IPS DF 4.7 (cell line): ENCODE measurements around the gene SAMD4A.

ENCODE experiments used
- DNase-seq: peaks from one replicate; pipeline ENCODE4 v3.0.0-alpha.2; 2013; ENCODE audit warnings: low spot score; ENCODE audit errors: extremely low read depth

SAMD4A gene

DNA sequence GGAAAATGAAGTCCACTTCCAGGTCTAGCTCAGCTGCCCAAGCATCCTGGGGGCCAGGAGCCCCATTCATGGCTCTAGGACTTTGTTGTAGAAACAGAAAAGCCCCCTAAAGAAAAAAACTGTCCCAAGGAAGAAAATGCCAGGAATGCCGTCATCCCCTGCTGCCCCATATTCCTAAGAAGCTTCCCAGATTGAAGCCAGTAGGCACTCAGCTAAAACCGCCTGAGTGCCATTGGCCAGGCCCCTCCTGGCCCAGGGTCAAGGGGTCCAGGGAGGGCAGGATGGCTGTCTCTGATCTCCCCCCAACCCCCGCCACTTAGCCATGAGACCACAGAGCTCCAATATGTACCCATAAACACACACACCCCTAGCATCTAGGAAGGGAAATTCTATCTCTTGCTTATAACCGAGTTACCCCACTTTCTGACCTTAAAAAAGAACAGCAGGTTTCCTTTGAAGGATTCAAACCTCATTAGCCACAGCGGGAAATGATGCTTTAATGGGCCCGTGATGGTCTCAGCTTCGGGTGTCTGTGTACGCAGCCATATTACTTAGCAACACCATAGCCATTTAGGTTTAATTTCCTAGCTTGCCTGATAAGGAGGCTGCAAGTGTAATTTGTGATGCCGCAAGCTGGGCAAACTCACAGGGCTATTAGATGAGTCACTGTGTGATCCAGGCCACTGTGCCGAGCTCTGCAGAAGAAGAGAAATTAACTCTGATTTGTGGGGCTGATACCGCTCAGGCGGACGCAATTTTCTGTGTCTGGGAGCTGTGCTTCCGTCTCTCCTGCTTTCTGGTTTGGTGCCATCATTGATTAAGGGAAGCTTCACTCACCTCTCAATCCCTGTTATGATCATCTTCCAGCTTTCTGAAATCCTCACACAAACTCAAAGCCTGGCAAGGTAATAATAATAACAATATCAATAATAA lies 251.5 kb downstream of the SAMD4A start:
- no peak for DNase-seq

DNA sequence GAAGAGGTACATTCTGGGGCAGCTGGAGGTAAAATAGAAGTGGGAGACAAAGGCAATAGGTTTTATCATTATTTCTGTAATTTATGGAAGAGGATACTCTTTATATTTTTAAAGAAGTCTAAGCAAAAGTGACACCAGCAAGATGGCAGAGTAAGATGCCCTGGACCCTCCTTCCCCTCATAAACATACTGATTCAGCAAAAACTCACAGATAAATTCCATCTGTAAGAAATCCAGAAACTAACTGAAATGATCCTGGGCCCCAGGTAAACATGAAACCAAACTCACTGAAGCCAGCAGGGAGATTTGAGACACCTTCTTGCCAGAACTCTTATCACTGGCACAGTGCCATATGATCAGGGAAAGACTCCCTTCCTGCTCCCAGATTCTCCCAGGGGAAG lies 255.8 kb downstream of the SAMD4A start:
- no peak for DNase-seq

DNA sequence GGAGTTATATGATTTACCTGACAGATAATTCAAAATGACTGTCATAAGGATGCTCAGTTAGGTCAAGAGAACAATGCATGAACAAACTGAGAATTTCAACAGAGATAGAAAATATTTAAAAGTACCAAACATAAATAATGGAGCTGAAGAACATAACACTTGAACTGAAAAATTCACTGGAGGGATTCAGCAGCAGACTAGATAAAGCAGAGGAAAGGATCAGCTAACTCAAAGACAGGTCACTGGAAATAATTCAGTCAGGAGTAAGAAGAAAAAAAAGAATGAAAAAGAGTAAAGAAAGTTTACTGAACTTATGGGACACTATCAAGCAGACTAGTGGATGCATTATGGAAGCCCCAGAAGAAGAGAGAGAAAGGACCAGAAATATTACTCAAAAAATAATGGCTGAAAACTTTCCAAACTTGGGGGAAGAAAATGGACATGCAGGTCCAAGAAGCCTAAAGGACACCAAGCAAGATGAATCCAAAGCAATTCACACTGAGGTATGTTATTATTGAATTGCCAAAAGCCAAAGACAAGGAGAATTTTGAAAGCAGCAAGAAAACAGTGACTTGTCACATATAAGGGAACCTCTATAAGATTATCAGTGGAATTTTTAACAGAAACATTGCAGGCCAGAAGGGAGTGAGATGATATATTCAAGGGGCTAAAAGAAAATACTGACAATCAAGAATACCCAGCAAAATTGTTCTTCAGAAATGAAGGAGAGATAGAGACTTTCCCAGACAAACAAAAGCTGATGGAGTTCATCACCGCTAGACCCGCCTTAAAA lies 257.0 kb downstream of the SAMD4A start:
- DNase-seq, result no peak

DNA sequence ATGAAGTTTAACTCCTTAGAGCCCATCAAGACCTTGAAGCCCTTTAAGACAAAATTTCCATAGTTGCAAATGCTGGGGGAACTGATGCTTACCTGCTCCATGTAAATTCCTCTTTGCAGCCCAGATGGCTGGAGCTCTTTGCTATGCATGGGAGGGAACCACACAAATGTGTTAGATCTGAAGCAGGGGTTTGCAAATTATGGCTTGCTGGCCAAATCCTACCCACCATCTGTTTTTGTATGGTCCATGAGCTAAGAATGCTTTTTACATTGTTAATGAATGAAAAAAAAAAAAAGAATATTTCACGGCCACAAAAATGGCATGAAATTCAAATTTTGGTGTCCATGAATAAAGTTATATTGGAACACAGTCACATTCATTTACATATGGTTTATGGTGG lies 261.1 kb downstream of the SAMD4A start:
- DNase-seq, result no peak

DNA sequence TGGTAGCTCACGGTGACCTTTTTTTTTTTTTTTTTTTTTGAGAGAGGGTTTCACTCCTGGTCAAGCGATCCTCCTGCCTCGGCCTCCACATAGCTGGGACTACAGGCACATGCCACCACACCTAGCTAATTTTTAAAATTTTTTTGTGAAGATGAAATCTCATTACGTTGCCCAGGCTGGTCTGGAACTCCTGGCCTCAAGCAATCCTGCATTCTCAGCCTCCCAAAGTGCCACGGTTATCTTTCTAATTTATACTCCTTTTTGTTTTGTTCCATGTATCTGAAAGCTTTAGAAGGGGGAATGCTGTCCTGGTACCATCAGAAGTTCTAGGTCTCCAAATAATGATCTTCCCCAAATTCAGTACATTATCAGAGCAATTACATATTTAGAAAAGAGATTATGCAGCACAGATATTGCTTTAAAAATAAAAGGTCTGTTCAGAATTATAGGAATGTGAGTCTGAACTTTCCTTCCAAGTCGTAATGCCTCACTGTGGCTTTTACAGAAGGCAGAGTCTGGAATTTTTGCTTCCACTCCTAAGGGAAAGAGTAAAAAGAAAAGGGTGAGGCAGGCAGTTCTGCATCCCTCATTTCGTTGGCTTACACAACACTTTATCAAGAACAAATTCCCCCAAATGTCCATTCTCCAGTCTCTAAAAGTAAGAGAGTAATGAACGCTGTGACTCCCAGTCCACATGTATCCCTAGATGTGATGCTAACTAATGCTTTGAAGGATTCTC lies 262.7 kb downstream of the SAMD4A start:
- no peak for DNase-seq

DNA sequence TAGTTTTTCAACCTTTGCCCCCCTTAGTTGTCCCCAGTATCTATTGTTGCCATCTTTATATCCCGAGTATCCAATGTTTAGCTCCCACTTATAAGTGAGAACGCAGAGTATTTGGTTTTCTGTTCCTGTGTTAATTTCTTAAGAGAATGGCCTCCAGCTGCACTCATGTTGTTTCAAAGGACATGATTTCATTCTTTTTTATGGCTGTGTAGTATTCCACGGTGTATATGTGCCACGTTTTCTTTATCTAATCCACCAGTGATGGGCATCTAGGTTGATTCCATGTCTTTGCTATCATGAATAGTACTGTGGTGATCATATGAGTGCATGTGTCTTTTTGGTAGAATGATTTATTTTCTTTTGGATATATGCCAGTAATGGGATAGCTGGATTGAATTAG lies 263.7 kb downstream of the SAMD4A start:
- DNase-seq, result no peak

DNA sequence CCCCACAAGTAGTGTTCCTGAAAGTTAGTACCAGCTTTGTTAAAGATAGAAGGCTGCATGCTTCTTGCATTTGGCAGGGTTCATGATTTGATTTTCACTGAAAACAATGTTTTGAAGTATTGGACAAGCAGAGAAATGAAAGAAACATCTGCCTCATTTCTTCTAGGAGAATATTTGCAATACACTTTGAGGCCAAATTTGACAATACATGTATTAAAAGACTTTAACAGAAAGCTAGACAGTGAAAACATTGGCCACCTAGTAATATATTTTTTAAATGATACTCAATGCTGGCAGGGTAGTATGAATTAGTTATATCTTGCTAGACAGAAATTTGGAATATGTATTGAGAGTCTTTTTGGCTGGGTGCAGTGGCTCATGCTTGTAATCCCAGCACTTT lies 267.2 kb downstream of the SAMD4A start:
- no peak for DNase-seq

DNA sequence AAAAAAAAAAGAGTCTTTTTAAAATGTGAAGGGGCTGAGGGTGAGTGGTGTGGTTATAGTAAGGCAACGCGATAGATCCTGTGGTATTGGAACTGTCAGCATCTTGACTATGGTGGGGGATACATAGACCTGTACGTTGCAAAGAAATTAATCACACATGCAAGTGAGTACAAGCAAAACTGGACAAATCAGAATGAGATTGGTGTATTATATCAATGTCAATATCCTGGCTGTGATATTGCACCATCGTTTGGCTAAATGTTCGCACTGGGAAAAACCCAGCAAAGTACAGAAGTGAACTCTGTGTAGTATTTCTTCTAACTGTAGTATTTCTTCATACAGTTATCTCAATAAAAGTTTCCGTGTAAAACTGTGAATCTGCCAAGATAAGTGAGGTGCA lies 267.8 kb downstream of the SAMD4A start:
- DNase-seq, result no peak

DNA sequence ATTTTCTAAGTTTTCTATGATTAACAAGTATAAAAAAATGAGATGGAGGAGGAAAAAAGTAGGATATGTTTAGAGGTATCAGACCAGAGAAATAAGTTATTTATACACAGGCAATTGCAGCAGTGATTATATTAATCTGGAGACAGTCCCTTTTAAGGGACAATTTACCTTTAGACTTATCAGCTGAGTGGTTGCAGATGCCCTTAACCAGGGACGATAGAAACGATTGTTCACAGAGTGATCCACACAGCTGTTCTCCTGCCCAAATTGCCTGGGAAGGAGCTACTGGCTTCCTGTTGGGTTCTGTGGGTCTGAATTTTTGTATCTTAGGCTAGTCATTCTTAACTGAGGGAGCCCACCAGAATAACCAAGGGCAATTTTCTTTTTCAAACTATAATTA lies 269.3 kb downstream of the SAMD4A start:
- no peak for DNase-seq

DNA sequence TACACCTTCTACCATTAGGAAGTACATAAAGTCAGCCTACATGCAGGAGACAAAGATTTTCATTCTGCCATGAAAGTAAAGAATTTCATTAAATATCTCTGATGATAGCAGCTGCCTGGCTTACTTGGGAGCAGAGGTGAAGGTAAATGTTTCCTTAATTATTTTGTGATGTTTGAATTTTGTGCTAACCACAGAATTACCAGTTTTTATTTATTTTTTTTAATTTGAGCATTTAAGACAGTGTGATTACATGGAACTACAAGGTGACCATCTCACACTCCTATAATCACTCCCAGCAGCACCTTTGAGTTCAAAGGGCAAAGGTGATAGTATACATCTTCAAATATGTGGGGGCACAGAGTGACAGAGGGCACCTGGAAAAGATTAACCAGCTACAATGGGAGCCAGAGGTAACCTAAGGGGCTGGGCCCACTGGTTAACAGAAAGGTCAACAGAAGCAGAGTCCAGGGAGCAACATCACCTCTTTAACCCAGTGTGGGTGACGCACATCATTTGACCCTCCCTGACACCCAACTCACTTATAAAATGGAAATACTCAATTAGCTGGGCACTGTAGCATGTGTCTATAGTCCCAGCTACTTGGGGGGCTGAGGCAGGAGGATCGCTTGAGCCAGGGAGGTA lies 270.7 kb downstream of the SAMD4A start:
- DNase-seq, result no peak

DNA sequence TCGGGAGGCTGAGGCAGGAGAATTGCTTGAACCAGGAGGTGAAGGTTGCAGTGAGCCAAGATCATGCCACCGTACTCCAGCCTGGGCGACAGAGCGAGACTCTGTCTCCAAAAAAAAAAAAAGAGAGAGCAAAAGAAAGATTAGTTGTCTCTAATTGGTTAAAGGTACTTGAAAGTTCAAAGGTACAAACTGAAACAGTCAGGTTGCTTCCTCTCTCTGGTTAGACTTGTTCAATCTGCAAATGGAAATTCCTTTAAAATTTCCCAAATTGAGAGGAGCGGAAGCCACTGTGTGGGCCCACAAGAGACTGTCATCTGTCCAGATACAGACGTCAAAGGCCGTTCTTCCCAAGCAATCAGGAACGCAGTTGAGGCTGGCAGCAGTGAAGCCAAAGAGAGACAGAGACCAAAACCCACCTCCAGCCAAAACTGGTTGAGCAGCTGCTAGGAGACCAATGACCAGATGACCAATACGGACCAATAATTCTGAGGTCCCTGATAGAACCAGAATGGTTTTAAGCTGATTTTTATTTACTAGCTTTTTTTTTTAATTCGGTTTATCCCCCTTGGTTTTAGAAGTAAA lies 272.1 kb downstream of the SAMD4A start:
- no peak for DNase-seq

DNA sequence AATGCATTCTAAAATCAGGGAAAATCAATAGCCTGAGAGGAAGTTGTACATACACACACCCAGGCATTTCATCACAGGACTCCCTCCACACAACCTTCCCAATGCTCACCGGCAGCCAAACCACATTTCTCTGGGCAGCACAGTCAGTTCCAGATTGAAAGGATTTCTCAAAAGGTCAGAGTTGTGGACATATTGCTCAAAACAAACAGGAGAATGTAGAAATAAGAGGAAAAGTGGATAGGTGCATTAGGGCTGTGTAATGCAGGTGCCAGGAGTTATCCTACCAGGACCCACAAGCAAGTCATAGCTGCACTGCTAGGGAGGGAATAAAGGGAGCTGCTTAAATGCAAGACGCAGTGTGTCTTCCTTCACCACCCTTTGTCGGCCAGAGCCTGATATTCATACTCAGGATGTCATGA lies 272.8 kb downstream of the SAMD4A start:
- DNase-seq, result no peak

DNA sequence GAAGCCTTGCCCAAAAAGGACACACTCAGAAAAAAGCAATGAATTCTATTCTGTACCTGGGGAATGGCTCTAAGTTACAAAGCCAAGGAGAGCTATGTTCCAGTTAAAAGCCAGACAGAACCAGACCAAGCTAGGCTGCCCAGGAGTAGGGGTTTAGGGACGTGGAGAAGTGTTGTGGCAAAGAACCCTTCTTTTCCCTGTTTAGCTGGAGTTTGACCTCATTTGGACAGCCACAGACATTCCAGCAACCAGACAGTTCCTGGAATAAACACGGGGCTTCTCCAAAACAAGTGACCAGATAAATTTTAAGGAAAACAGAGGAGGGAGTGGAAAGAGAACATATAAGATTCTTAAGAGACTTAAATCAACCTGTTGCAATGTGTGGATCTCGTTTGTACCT lies 273.4 kb downstream of the SAMD4A start:
- no peak for DNase-seq

DNA sequence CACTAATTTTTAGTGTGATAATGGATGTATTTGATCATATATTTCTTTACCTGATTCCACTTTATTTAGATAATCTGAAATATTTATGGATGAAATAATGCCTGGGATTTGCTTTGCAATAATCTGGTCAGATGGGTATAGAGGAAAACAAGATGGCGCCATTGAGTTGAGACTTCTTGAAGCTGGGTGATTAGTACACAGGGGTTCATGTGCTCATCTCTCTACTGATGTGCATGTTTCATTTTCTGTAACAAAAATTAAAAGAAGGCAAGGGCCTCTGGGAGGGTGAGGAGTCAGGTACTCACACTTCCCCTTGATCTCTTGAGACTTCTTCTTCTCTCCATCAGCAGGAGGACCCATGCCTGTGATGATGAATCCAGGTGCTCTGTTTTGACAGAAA lies 273.9 kb downstream of the SAMD4A start:
- no peak for DNase-seq
